ENCODE data around the gene SACS. TPM values are rescaled to one million over a fixed set of nuclear protein-coding genes. Genes with fewer than 3 reads are reported as not detected.
"Not testable (repeated sequence)": the region's sequence is repeated elsewhere in the genome, so short reads cannot be mapped to it uniquely, and the experiment has no call there.

Gene SACS
- total RNA-seq, 1 donor from 2014 or later = 143 TPM

GRCh38 chr13:23456437-23457210 is 23.1 kb upstream of the SACS start:
- DNase-seq (ENCODE audit: low read depth) = peak; percentile 48

GRCh38 chr13:23455401-23456185 is 22.1 kb upstream of the SACS start:
- no peak for DNase-seq (ENCODE audit: low read depth)

GRCh38 chr13:23453132-23453531 is 19.6 kb upstream of the SACS start:
- no peak for DNase-seq (ENCODE audit: low read depth)

GRCh38 chr13:23450340-23451046 is 17.0 kb upstream of the SACS start:
- peak; percentile 98 for DNase-seq (ENCODE audit: low read depth)

- no peak for DNase-seq (ENCODE audit: low read depth)
These were observed 16.1 kb upstream of the SACS start for GRCh38 chr13:23449398-23450162.

GRCh38 chr13:23447927-23448326 is 14.4 kb upstream of the SACS start:
- DNase-seq (ENCODE audit: low read depth) = peak; percentile 91

GRCh38 chr13:23445794-23446193 is 12.3 kb upstream of the SACS start:
- DNase-seq (ENCODE audit: low read depth) = peak; percentile 77

GRCh38 chr13:23443878-23444277 is 10.4 kb upstream of the SACS start:
- DNase-seq (ENCODE audit: low read depth) = no peak

GRCh38 chr13:23443110-23443509 is 9.6 kb upstream of the SACS start:
- DNase-seq (ENCODE audit: low read depth) = no peak

GRCh38 chr13:23440821-23441618 is 7.5 kb upstream of the SACS start:
- DNase-seq (ENCODE audit: low read depth) = peak; percentile 83

- DNase-seq (ENCODE audit: low read depth) = not testable (repeated sequence)
These were observed 6.8 kb upstream of the SACS start for GRCh38 chr13:23440324-23440723.

- DNase-seq (ENCODE audit: low read depth) = no peak
These were observed 4.4 kb upstream of the SACS start for GRCh38 chr13:23437916-23438315.

- DNase-seq (ENCODE audit: low read depth) = peak; percentile 46
These were observed 3.2 kb upstream of the SACS start for GRCh38 chr13:23436680-23437079.

GRCh38 chr13:23434491-23434890 is 989 bp upstream of the SACS start:
- DNase-seq (ENCODE audit: low read depth) = no peak

- DNase-seq (ENCODE audit: low read depth) = no peak
These were observed 876 bp downstream of the SACS start for GRCh38 chr13:23432626-23433025.

- no peak for DNase-seq (ENCODE audit: low read depth)
These were observed 2.8 kb downstream of the SACS start for GRCh38 chr13:23430664-23431063.

GRCh38 chr13:23427881-23428528 is 5.5 kb downstream of the SACS start:
- peak; percentile 34 for DNase-seq (ENCODE audit: low read depth)

GRCh38 chr13:23427342-23427843 is 6.1 kb downstream of the SACS start:
- DNase-seq (ENCODE audit: low read depth) = peak; percentile 98

GRCh38 chr13:23421596-23421995 is 11.9 kb downstream of the SACS start:
- no peak for DNase-seq (ENCODE audit: low read depth)
